ENCODE results near the gene USF2.

GRCh38 chr19:35300339-35300649, 31.5 kb downstream of the USF2 start:
- TF ChIP-seq POLR2AphosphoS5 (IDR thresholded peaks at IDR 0.05) = no peak
- no peak for TF ChIP-seq POLR2A (IDR thresholded peaks at IDR 0.05)

Data from gastroesophageal sphincter (tissue), 2 donors.